Neuronal stem cell (in vitro differentiated cells): Measurements from ENCODE around the gene SEMA3D.

Experiments used
- DNase-seq: peaks from one replicate; pipeline ENCODE4 v3.0.0-alpha.2; 2013; ENCODE audit warnings: low spot score
- H2AFZ ChIP-seq: one replicate; pipeline ENCODE4 v1.6.1; 2013; ENCODE audit warnings: mild to moderate bottlenecking, low read length, inconsistent platforms
- H2AK5ac ChIP-seq: 2 replicates; pipeline ENCODE4 v1.6.1; 2013; ENCODE audit warnings: low read depth, mild to moderate bottlenecking, inconsistent platforms, low read length, moderate library complexity, mixed read lengths
- H2BK120ac ChIP-seq: 2 replicates; pipeline ENCODE4 v1.6.1; 2013; ENCODE audit warnings: low read depth, mild to moderate bottlenecking, inconsistent platforms, low read length, moderate library complexity, mixed read lengths
- H2BK12ac ChIP-seq: one replicate; pipeline ENCODE4 v1.6.1; 2013; ENCODE audit warnings: low read length, inconsistent platforms
- H2BK15ac ChIP-seq: 2 replicates; pipeline ENCODE4 v1.6.1; 2013; ENCODE audit warnings: mild to moderate bottlenecking, low read length, inconsistent platforms, mixed read lengths
- H2BK5ac ChIP-seq: one replicate; pipeline ENCODE4 v1.6.1; 2013; ENCODE audit warnings: inconsistent platforms, mild to moderate bottlenecking, low read length, moderate library complexity
- H3K14ac ChIP-seq: one replicate; pipeline ENCODE4 v1.6.1; 2013; ENCODE audit warnings: low read length, inconsistent platforms
- H3K18ac ChIP-seq: 2 replicates; pipeline ENCODE4 v1.6.1; 2013; ENCODE audit warnings: low read length, inconsistent platforms
- H3K23ac ChIP-seq: 2 replicates; pipeline ENCODE4 v1.6.1; 2013; ENCODE audit warnings: low read depth, mild to moderate bottlenecking, mixed read lengths, low read length, inconsistent platforms; ENCODE audit not compliant: poor library complexity
- H3K27ac ChIP-seq: replicated peaks from 3 replicates; pipeline ENCODE4 v1.5.1; 2013; ENCODE audit warnings: low read length, inconsistent platforms
- H3K27me3 ChIP-seq, 3 experiments: 2 replicates each; pipeline ENCODE4 v1.6.1; 2013; ENCODE audit warnings: low read length in 3 of 3, mild to moderate bottlenecking in 2 of 3, inconsistent platforms in 1 of 3, low read depth in 1 of 3, mixed read lengths in 1 of 3, moderate library complexity in 1 of 3; ENCODE audit not compliant: control insufficient read depth in 3 of 3, insufficient read depth in 3 of 3
- H3K36me3 ChIP-seq, 2 donors: replicated peaks in 1 of 2; 2 replicates each; pipeline ENCODE4 v1.6.1; 2013; ENCODE audit warnings: low read length in 2 of 2; ENCODE audit not compliant: control insufficient read depth in 2 of 2, insufficient read depth in 2 of 2
- H3K4ac ChIP-seq: 2 replicates; pipeline ENCODE4 v1.6.1; 2013; ENCODE audit warnings: inconsistent platforms, mild to moderate bottlenecking, low read length, moderate library complexity
- H3K4me1 ChIP-seq, 2 donors: 1 replicate in 1 of 2; 2 replicates in 1 of 2; pipeline ENCODE4 v1.6.1; 2013; ENCODE audit warnings: low read length in 2 of 2, low read depth in 1 of 2; ENCODE audit not compliant: control insufficient read depth in 2 of 2, insufficient read depth in 1 of 2
- H3K4me2 ChIP-seq: one replicate; pipeline ENCODE4 v1.6.1; 2013; ENCODE audit warnings: mild to moderate bottlenecking, low read length, inconsistent platforms; ENCODE audit not compliant: insufficient read depth, poor library complexity, severe bottlenecking
- H3K4me3 ChIP-seq, 2 donors: 2 replicates each; pipeline ENCODE4 v1.5.1; 2013; ENCODE audit warnings: low read length in 2 of 2, mild to moderate bottlenecking in 2 of 2, inconsistent platforms in 1 of 2, moderate library complexity in 1 of 2
- H3K79me1 ChIP-seq: one replicate; pipeline ENCODE4 v1.6.1; 2013; ENCODE audit warnings: low read depth, mild to moderate bottlenecking, inconsistent platforms, low read length, moderate library complexity
- H3K9ac ChIP-seq: one replicate; pipeline ENCODE4 v1.6.1; 2013; ENCODE audit warnings: mild to moderate bottlenecking, low read depth, low read length, inconsistent platforms; ENCODE audit not compliant: poor library complexity
- H3K9me3 ChIP-seq, 2 donors: replicated peaks in 1 of 2; 2 replicates each; pipeline versions ENCODE3 to v1.6.1; 2013; ENCODE audit warnings: low read length in 2 of 2, mild to moderate bottlenecking in 2 of 2, inconsistent platforms in 1 of 2, low read depth in 1 of 2, mixed read lengths in 1 of 2, moderate library complexity in 1 of 2; ENCODE audit not compliant: control insufficient read depth in 2 of 2, insufficient read depth in 1 of 2
- H4K8ac ChIP-seq: one replicate; pipeline ENCODE4 v1.6.1; 2013; ENCODE audit warnings: low read depth, mild to moderate bottlenecking, inconsistent platforms, low read length, moderate library complexity
- H4K91ac ChIP-seq: one replicate; pipeline ENCODE4 v1.6.1; 2013; ENCODE audit warnings: low read length, low read depth, mild to moderate bottlenecking, inconsistent platforms; ENCODE audit not compliant: poor library complexity
- WGBS, 2 donors: extraction: QIAGEN DNeasy Blood & Tissue Kit; methylation state at CpG; one replicate each; pipeline ENCODE4 v1.1.7; 2013; ENCODE audit warnings: missing lambda C conversion rate in 2 of 2, mixed read lengths in 1 of 2; ENCODE audit not compliant: insufficient read length in 2 of 2, insufficient replicate concordance in 1 of 2; ENCODE audit errors: extremely low coverage in 2 of 2; 5-methylcytosine and 5-hydroxymethylcytosine counted together

SEMA3D gene

GRCh38 chr7:85065306-85065705 is 121.5 kb downstream of the SEMA3D start:
- no peak overlapping the region for H3K4me2 ChIP-seq
- H2BK15ac ChIP-seq = no peak overlapping the region
- H3K4ac ChIP-seq = no peak overlapping the region
- peaks cover 1% of the 10 kb centered on the region for H3K79me1 ChIP-seq
- H2BK12ac ChIP-seq = no peak overlapping the region
- no peak overlapping the region for H3K14ac ChIP-seq
- H3K9ac ChIP-seq = no peak overlapping the region
- H2AK5ac ChIP-seq = no peak overlapping the region
- H2BK120ac ChIP-seq = no peak overlapping the region
- H3K4me3 ChIP-seq = no peak overlapping the region
- H2BK5ac ChIP-seq = no peak overlapping the region
- no peak overlapping the region for H4K8ac ChIP-seq
- H3K4me1 ChIP-seq = peaks cover 4 to 29% of the 10 kb centered on the region in 2 donors
- H3K27ac ChIP-seq = no peak overlapping the region
- H3K18ac ChIP-seq = no peak overlapping the region
- H2AFZ ChIP-seq = no peak overlapping the region
- no peaks in the 10 kb centered on the region for H3K36me3 ChIP-seq
- no peak for DNase-seq
- no peaks in the 10 kb centered on the region for H3K27me3 ChIP-seq
- peaks cover 0 to 3% of the 10 kb centered on the region in 2 donors for H3K9me3 ChIP-seq
- no peak overlapping the region for H3K23ac ChIP-seq
- H4K91ac ChIP-seq = no peak overlapping the region
- no CpG with 5 or more reads among the region's 1 CpG for WGBS, 2 donors

GRCh38 chr7:85062651-85063050 is 124.2 kb downstream of the SEMA3D start:
- no peaks in the 10 kb centered on the region for H3K79me1 ChIP-seq
- H2BK120ac ChIP-seq = no peak overlapping the region
- no peak overlapping the region for H3K4me2 ChIP-seq
- H4K8ac ChIP-seq = no peak overlapping the region
- H4K91ac ChIP-seq = no peak overlapping the region
- no peak overlapping the region for H3K23ac ChIP-seq
- no peak overlapping the region for H3K18ac ChIP-seq
- H3K9me3 ChIP-seq = peaks cover 0 to 3% of the 10 kb centered on the region in 2 donors
- no peak overlapping the region for H3K14ac ChIP-seq
- peaks cover 4 to 24% of the 10 kb centered on the region in 2 donors for H3K4me1 ChIP-seq
- no CpG with 5 or more reads among the region's 1 CpG for WGBS, 2 donors
- no peak overlapping the region for H2AK5ac ChIP-seq
- H3K36me3 ChIP-seq = no peaks in the 10 kb centered on the region
- no peak overlapping the region for H2BK5ac ChIP-seq
- no peak overlapping the region for H2AFZ ChIP-seq
- H3K27me3 ChIP-seq = no peaks in the 10 kb centered on the region
- H2BK15ac ChIP-seq = no peak overlapping the region
- no peak overlapping the region for H3K27ac ChIP-seq
- no peak overlapping the region for H2BK12ac ChIP-seq
- no peak overlapping the region for H3K4ac ChIP-seq
- no peak for DNase-seq
- H3K4me3 ChIP-seq = no peak overlapping the region
- H3K9ac ChIP-seq = no peak overlapping the region

GRCh38 chr7:85061456-85061855 is 125.4 kb downstream of the SEMA3D start:
- H3K27ac ChIP-seq = no peak overlapping the region
- no peak overlapping the region for H3K23ac ChIP-seq
- H3K4ac ChIP-seq = no peak overlapping the region
- no peak overlapping the region for H3K18ac ChIP-seq
- H4K8ac ChIP-seq = no peak overlapping the region
- WGBS, 2 donors = no CpG with 5 or more reads among the region's 2 CpGs
- H3K4me3 ChIP-seq = no peak overlapping the region
- no peak overlapping the region for H2BK15ac ChIP-seq
- peaks cover 0 to 3% of the 10 kb centered on the region in 2 donors for H3K9me3 ChIP-seq
- no peak overlapping the region for H3K9ac ChIP-seq
- no peak overlapping the region for H3K14ac ChIP-seq
- H4K91ac ChIP-seq = no peak overlapping the region
- H3K4me1 ChIP-seq = peaks cover 4 to 13% of the 10 kb centered on the region in 2 donors
- H2BK120ac ChIP-seq = no peak overlapping the region
- H2AK5ac ChIP-seq = no peak overlapping the region
- no peaks in the 10 kb centered on the region for H3K36me3 ChIP-seq
- H2AFZ ChIP-seq = no peak overlapping the region
- no peak overlapping the region for H2BK5ac ChIP-seq
- no peak overlapping the region for H3K4me2 ChIP-seq
- H2BK12ac ChIP-seq = no peak overlapping the region
- no peaks in the 10 kb centered on the region for H3K79me1 ChIP-seq
- no peak for DNase-seq
- no peaks in the 10 kb centered on the region for H3K27me3 ChIP-seq

GRCh38 chr7:85060696-85061095 is 126.2 kb downstream of the SEMA3D start:
- H3K79me1 ChIP-seq = no peaks in the 10 kb centered on the region
- H2BK12ac ChIP-seq = no peak overlapping the region
- no CpG with 5 or more reads among the region's 2 CpGs for WGBS, 2 donors
- H3K9me3 ChIP-seq = peaks cover 0 to 3% of the 10 kb centered on the region in 2 donors
- no peak overlapping the region for H3K23ac ChIP-seq
- no peak overlapping the region for H2AK5ac ChIP-seq
- no peaks in the 10 kb centered on the region for H3K36me3 ChIP-seq
- no peak overlapping the region for H2AFZ ChIP-seq
- no peak overlapping the region for H2BK120ac ChIP-seq
- no peak overlapping the region for H2BK15ac ChIP-seq
- no peaks in the 10 kb centered on the region for H3K27me3 ChIP-seq
- H4K8ac ChIP-seq = no peak overlapping the region
- no peak overlapping the region for H3K4me2 ChIP-seq
- no peak overlapping the region for H3K18ac ChIP-seq
- H2BK5ac ChIP-seq = no peak overlapping the region
- no peak overlapping the region for H3K4ac ChIP-seq
- no peak for DNase-seq
- peaks cover 1 to 6% of the 10 kb centered on the region in 2 donors for H3K4me1 ChIP-seq
- H3K27ac ChIP-seq = no peak overlapping the region
- no peak overlapping the region for H3K4me3 ChIP-seq
- no peak overlapping the region for H3K9ac ChIP-seq
- no peak overlapping the region for H3K14ac ChIP-seq
- no peak overlapping the region for H4K91ac ChIP-seq
